SKM-1 treated with dmso at 0.1 percent for 144 hours (cell line): ENCODE data around the gene TNK2.
"Not testable (repeated sequence)": the region's sequence is repeated elsewhere in the genome, so short reads cannot be mapped to it uniquely, and the experiment has no call there.

Source experiments
- DNase-seq: peaks from one replicate; lab custom pipeline; 2025; ENCODE audit not compliant: unreplicated experiment; lab: John Stamatoyannopoulos, UW

The TNK2 gene

GRCh38 chr3:195907934-195908693 is at the start of gene TNK2:
TNK2 (minus strand) TSS chr3:195908551; CDS start chr3:195888588, 19,963 bp downstream.
- DNase-seq: no peak

- DNase-seq: no peak
These were observed 48.2 kb upstream of the TNK2 start for GRCh38 chr3:195956577-195956976.

GRCh38 chr3:195955416-195955841 is 47.1 kb upstream of the TNK2 start:
- DNase-seq: not testable (repeated sequence)

GRCh38 chr3:195954752-195955119 is 46.4 kb upstream of the TNK2 start:
- not testable (repeated sequence) for DNase-seq

- DNase-seq: not testable (repeated sequence)
These were observed 45.9 kb upstream of the TNK2 start for GRCh38 chr3:195954052-195954751.

GRCh38 chr3:195952590-195952989 is 44.2 kb upstream of the TNK2 start:
- not testable (repeated sequence) for DNase-seq

- DNase-seq: not testable (repeated sequence)
These were observed 43.3 kb upstream of the TNK2 start for GRCh38 chr3:195951443-195952177.

GRCh38 chr3:195950731-195951130 is 42.4 kb upstream of the TNK2 start:
- not testable (repeated sequence) for DNase-seq

- DNase-seq: not testable (repeated sequence)
These were observed 41.8 kb upstream of the TNK2 start for GRCh38 chr3:195950164-195950563.

- not testable (repeated sequence) for DNase-seq
These were observed 38.8 kb upstream of the TNK2 start for GRCh38 chr3:195946910-195947699.

GRCh38 chr3:195941265-195941815 is 33.0 kb upstream of the TNK2 start:
- not testable (repeated sequence) for DNase-seq

GRCh38 chr3:195940806-195941205 is 32.5 kb upstream of the TNK2 start:
- not testable (repeated sequence) for DNase-seq

- DNase-seq: not testable (repeated sequence)
These were observed 31.4 kb upstream of the TNK2 start for GRCh38 chr3:195939526-195940470.

- not testable (repeated sequence) for DNase-seq
These were observed 24.7 kb upstream of the TNK2 start for GRCh38 chr3:195933044-195933430.

- DNase-seq: no peak
These were observed 24.2 kb upstream of the TNK2 start for GRCh38 chr3:195932418-195933043.

GRCh38 chr3:195931582-195932273 is 23.4 kb upstream of the TNK2 start:
- DNase-seq: no peak

GRCh38 chr3:195929452-195929851 is 21.1 kb upstream of the TNK2 start:
- DNase-seq: no peak

- DNase-seq: no peak
These were observed 13.0 kb upstream of the TNK2 start for GRCh38 chr3:195921334-195921791.
